Pons (tissue), 1 donor: ENCODE measurements around the gene NUDT9.
A peak's percentile ranks its signal among the peaks of the same experiment; 100 is the strongest.
"Not testable (repeated sequence)": the region's sequence is repeated elsewhere in the genome, so short reads cannot be mapped to it uniquely, and the experiment has no call there.

Source experiments
- DNase-seq: peaks from one replicate; pipeline ENCODE4 v3.0.0-alpha.2; 2016; ENCODE audit warnings: low spot score

Gene NUDT9

DNA sequence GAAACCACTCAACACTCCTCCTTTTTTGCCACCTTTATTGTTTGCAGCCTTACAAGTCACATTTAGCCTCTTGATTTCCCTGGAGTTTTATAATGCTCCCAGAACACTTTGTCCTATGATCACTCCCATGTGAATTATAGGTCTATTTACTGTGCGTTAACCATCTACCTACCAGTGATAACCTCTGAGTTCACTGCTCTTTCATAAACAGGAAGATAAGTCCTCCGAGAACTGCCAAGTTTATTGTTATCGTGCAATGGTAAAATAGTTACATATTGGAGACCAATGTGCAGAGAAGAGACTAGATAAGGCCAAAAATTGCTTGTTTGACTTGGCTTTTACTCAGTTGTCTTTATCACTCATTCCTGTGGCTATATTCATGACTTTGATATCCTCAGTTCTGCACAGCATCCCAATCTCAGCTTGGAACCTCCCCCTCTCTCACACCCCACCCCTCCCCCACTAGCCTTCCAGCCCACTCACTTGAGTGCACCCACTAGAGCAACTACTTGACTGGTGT lies 12.9 kb upstream of the NUDT9 start:
- DNase-seq = no peak

DNA sequence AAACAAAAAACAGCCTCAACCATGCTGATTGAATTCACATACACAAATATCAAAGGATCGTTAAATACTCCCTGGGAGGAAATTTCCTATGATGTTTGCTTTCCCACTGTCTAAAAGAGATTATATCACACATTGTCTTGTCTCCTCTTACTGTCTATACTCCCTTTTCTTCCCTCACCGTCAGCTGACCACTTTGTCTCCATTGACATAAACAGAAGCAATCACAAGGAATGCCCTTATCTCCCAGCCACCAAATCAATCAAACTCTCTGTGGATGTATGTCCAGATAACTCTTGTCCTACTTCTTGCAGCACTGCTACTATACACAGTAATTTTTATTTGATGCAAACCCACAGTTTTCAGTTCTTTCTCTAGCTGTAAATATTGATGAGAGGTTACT lies 12.2 kb upstream of the NUDT9 start:
- DNase-seq = no peak

DNA sequence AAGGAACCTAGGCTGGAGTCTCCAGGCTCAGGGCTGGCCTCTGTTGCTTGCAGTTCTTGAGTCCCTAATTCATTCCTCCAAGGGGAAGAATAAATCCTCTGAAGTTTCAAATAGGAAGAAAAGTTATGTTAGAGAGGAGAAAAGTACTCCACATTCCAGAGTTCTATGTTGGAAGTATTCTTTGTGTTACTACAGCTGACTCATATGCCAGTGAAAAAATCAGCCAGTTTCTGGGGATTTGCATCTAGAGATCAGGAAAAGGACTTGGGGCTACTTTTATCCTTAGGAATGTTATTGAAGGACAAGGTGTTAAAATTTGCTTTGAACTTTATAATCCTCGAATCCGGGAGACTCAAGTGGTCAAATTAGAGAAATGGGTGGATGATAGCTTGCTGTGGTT lies 11.7 kb upstream of the NUDT9 start:
- no peak for DNase-seq

DNA sequence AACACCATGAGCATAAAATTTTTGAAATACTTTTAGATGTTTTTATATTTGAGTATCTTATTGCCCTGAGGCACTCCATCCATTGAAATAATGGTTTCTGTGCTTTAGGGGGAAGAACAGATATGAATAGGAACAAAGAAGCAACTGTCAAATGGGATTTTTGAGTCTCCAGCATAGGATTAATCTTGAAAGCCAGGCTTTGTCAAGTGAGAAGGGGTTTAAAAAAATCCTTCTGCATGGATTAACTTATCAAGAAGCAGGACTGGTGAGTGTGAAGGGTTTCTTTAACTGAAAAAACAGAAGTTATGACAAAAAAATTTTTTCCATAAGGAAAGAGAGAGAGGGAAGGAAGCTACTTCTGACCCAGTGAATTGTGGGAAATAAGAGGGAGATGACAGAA lies 7.6 kb upstream of the NUDT9 start:
- DNase-seq = no peak

DNA sequence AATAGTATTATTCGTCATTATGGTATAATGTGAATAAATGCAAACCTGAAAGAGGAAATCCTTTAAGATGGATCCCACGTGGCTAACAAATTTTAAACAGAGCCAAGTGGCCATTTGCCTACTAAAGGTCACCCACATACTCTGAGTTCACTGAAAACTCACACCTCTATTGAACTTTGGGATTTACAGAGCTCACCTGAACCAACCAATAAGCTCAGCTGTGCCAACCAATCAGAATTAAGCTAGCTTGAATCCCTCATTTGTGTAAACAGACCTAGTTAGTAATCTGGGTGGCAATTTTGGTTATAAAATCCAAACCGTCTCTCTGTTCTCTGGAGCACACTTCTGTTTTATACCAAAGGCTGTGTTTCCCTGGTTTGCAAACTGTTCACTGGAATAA lies 5.4 kb upstream of the NUDT9 start:
- DNase-seq = no peak

DNA sequence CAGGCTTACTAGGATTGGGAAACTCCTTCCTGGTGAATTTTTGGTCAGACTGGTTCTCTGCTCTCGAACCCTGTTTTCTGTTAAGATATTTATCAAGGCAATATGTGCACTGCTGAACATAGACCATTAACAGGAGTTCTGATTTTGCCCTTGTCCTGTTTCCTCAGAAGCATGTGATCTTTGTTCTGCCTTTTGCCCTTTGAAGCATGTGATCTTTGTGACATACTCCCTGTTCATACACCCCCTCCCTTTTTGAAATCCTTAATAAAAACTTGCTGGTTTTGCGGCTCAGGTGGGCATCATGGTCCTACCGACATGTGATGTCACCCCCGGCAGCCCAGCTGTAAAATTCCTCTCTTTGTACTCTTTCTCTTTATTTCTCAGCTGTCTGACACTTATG lies 4.0 kb upstream of the NUDT9 start:
- DNase-seq = not testable (repeated sequence)

DNA sequence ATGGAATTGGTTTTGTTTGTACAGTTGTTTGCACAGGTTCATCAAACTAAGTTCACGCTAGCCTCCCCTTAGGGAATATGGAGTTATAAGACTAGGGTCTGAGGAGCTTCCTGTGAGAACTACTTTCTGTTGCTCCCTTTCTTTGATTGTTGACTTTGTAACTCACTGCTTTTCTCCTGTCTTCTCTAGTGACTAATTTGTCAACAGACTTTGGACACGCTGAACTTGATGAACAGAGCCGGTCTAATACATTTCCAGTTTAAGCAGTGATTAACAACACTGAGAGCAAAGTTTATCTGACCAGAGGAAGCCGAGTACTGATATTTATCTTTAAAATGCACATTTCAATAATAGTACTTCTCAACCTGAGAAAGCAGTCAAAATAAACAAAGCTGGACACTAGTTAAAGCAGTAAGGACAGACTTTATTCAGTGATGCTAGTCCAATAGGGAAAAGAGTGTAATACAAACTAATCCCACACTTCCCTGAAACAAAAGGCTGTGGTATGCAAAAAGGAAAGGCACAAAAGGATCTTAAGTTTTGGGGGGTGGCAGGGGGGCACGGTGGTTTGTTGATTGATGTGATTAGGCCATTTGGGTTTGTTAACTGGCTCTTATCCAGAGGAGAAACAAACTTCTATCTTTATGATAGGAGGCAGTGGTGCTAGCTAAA lies 2.7 kb upstream of the NUDT9 start:
- DNase-seq = no peak

DNA sequence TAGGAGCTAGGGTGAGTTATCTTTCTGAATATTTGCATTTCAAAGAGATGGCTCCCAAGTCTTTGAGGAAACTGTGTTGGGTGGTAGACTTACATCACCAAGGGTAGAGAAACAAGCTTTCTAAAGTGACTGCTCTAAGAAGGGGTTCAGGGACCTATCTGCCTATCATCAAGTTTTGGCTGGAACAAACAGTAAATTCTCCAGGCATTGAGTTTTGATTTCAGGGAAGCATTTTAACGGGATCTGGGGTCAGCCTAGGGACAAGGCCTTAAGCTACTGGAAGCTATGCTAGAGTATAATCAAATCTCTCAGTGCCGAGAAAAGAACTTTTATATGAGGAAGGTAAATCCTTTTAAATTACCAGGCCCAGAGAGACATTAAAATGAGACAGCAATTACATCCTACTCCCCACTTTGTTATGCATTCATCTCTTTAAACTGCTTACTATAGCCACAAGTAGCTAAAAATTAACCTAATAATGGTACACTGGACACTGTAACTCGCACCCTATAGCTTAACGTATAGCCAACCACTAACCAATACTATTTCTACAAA lies 2.0 kb upstream of the NUDT9 start:
- no peak for DNase-seq

DNA sequence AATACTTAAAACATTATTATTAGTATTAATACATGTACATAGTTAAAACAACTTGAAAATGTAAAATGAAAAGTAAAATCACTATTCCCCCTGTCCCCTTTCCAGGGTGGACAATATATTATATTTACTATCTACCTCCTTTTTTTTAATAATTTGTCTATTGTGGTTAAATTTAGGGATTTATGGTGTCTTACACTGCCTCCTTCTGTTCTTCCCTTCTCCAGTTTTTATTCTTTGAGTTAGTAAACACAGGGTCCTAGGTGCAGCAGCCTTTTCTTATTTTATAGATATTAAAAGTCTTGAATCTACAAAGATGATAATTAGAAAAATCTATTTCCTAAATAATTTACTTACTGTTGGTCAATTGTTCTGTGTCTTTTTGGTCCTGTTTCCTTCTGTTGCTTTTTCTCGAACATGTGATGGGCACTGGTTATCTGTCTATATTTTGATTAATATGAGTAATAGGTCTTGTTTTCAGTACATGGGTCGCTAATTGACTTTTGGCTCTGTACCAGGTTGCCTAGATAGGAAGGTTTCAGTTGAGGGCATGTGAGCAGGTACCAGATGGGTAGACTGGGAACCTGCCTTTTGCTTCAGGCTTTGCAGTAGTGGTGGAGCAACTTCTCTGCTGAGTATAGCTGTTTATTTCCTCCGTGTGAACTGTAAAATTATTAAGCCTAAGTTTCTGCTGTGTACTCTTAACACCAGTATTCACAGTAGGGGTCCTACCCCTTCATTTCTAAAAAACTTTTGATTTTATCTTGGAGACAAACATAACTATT lies 1.1 kb downstream of the NUDT9 start:
- peak; percentile 24 for DNase-seq

DNA sequence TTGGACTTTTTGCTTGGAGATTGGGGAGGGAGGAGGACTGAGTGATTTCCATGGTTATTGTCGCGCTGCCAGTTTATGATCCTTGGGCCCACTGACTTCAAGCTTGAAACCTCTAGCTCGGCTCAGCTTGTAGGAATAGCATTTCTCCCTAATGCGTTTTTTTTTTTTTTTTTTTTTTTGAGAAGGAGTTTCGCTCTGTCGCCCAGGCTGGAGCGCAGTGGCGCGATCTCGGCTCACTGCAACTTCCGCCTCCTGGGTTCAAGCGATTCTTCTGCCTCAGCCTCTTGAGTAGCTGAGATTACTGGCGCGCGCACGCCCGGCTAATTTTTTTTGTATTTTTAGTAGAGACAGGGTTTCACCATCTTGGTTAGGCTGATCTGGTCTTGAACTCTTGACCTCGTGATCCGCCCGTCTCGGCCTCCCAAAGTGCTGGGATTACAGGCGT lies 1.7 kb downstream of the NUDT9 start:
- DNase-seq = not testable (repeated sequence)

DNA sequence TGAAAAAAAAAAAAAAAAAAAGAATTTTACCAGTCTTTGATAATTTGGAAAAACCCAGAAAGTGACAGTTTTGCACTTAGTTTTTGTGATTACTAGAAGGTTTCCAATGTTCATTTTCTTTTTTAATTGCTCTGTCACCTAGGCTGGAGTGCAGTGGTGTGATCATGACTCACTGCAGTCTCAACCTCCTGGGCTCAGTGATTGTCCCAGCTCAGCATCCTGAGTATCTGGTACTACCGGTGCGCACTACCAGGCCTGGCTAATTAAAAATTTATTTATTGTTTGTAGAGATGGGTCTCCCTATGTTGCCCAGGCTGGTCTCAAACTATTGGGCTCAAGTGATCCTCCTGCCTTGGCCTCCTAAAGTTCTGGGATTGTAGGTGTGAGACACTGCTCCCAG lies 3.3 kb downstream of the NUDT9 start:
- no peak for DNase-seq

DNA sequence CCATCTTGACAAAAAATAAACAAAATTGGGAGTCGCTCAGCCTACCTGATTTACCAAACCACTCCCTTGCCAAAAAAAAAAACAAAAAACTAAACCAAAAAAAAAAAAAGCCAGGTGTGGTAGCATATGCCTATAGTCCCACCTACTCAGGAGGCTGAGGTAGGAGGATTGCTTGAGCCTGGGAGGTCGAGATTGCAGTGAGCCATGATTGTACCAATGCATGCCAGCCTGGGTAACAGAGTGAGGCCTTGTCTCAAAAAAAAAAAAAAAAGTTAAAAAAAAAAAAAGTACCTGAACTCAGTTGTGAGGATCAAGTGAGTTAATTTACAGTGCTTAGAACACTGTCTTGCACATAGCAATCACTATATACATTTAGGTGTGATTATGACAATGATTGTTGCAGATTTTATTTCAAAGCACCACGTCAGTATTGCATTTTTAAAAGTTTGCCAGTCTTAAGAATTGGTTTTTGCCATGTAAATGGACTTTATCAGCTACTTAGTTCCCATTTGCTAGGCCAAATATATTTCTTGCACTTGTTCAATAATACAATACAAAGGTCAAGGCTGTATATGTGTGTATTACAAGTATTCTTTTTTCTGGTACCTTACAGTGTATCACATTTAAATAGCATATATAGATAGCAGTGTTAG lies 4.6 kb downstream of the NUDT9 start:
- no peak for DNase-seq

DNA sequence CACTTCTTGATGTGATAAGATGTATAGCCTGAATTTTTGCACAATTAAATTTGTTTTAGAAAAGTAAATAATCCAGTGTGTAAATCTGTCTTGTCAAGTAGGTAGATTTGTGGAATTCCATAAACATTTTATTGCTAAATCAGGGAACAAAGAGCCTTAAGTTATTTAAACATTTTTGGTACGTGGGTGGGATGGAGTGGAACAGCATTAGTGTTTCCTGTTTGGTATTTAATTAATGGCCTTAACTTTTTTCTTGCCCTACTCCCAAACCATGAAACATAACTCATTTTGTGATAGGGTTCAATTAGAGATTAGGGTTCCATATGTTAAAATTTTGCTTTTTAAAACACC lies 5.1 kb downstream of the NUDT9 start:
- no peak for DNase-seq

DNA sequence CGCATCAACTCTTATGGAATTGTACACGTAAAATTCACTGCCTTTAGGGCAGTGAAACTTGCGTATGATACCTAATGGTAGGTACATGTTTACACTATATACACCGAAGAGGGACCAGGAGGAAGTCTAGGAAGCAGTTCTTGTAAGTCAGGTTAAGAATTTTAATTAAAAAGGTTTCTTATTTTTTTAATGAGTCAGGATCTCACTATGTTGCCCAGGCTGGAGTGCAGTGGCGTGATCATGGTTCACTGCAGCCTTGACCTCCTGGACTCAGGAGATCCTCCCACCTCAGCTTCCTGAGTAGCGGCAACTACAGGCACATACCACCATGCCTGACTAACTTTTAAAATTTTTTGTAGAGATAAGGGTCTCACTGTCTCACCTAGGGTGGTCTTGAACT lies 6.6 kb downstream of the NUDT9 start:
- no peak for DNase-seq

DNA sequence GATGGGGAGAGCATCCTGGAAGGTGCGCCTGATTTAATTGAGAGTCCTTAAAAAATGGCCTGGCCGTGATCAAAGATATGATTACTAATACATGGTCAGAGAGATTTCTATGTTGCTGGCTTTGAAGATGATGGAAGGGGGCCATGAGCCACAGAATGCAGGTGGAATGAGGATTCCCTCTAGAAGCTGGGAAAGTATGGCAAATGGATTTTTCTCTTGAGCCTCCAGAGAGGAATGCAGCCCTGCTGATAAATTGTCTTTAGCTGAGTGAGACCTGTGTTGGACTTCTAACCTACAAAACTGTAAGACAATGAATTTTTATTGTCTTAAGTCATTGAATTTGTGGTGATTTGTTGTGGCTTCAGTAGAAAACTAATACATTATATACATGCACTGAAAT lies 7.7 kb downstream of the NUDT9 start:
- DNase-seq = no peak

DNA sequence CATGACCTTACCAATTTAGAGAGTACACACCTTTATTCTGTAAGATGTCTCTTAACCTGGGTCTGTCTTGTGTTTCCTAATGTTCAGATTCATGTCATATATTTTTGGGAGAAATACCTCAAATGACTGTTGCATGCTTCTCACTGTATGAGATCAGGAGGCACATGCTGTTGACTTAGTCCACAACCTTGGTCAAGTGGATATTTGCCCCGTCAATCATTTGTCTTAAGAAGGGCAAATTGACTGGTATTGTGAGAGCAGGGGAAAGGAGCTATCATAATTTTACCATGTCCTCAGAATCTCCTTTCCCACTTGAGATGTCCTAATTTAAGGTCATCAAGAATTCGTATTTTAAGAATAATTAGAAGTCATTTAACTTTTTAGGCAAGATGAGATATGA lies 11.0 kb downstream of the NUDT9 start:
- DNase-seq = no peak

DNA sequence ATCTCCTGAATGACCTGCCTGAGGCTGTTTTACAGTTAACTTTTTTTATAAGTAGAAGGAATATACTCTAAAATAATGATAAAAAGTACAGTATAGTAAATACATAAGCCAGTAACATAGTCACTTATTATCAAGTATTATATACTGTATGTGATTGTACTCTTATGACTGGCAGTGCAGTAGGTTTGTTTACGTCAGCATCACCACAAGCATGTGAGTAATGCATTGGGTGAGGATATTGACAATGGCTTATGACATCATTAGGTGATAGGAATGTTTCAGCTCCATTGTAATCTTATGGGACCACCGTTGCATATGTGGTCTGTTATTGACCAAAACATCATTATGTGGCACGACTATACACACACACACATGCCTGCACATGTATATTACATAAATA lies 20.5 kb downstream of the NUDT9 start:
- DNase-seq = no peak

DNA sequence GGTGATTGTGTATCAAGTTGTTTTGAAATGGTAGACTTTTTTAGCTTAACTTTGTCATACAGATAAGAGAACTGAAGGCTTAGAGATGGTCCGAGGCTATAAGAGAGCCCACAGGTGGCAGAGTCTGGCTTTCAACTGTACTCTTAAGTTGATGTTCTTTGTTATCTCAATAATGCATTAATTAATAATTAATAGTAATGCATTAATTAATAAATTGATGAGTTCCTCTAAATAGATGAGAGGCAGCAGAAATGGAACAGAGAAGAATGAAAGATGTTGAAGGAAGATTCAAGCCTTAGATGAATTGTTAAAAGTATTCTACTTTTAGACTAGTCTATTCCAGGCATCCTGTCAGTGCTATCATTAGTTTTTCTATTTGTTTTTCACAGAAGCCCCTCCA lies 22.4 kb downstream of the NUDT9 start:
- DNase-seq = no peak

DNA sequence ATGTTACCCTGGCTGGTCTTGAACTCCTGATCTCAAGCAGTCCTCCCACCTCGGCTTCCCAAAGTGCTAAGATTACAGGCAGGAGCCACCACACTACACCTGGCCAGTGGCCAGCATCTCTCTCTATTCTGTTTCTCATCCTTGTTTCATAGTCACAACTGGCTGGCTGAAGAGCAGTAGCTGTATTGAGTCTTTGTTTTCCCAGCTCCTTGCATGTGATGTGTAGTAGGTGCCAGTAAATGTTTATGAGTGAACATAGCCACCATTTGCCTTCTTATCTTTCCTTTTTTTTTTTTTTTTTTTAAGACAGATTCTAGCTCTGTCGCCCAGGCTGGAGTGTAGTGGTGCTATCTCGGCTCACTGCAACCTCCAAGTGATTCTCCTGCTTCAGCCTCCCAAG lies 23.6 kb downstream of the NUDT9 start:
- peak; percentile 22 for DNase-seq

DNA sequence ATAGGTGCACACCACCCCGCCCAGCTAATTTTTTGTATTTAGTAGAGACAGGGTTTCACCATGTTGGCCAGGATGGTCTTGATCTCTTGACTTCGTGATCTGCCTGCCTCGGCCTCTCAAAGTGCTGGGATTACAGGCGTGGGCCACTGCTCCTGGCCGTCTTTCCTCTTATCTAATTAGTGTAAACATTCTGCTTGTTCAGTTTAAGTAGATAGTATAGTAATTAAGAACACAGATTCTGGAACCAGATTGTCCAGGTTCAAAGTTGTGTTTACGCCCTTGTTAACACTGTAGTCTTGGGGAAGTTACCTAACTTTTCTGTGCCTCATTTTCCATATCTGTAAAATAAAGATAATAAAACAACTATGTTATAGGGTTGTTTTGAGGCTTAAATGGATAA lies 24.0 kb downstream of the NUDT9 start:
- not testable (repeated sequence) for DNase-seq

DNA sequence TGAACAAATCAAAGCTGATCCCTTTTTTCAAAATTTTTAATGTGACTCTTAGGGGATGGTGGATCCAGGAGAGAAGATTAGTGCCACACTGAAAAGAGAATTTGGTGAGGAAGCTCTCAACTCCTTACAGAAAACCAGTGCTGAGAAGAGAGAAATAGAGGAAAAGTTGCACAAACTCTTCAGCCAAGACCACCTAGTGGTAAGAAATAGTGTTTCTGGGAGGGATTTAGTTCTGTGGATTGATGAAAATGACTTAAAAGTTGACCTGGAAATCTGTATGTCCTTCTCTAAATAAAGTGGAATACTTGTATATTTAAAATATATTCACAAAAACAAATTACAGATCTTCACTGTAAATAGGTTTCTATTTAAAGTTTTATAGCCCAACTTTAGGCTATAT lies 29.2 kb downstream of the NUDT9 start:
- DNase-seq = no peak

DNA sequence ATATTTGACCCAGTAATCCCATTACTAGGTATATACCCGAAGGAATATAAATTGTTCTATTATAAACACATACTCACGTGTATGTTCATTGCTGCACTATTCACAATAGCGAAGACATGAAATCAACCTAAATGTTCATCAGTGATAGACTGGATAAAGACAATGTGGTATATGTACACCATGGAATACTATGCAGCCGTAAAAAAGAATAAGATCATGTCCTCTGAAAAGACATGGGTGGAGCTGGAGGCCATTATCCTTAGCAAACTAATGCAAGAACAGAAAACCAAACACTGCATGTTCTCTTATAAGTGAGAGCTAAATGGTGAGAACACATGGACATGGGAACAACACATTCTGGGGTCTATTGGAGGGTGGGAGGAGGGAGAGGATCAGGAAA lies 36.5 kb downstream of the NUDT9 start:
- no peak for DNase-seq

DNA sequence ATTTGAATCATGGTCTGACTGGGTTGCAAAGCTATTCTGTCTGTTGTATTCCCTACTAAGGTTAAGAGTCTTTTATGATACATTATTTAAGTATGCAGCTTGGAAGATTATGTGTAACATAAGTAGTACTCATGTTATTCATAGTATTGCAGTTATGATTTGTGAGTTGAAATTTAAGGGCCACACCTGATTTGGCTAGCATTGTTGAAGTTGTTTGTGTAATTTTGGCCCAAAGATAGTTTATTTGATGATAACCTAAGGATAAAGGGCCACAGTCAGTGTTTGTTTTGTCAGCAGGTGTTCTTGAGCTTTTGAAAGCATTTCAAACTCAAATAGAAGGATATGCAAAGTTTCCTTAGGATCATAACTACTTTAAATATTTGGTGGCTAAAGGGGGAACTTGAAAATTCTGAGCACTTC lies 38.9 kb downstream of the NUDT9 start:
- no peak for DNase-seq
